PC-3 (cell line): ENCODE results near the gene CCNB1IP1.

Experiments used
- CTCF ChIP-seq: fragments of 300-600 bp; sonication (generic); conservative IDR thresholded peaks from 2 replicates; pipeline ENCODE4 v1.5.1; 2017; ENCODE audit warnings: antibody characterized with exemption, low read depth, mild to moderate bottlenecking, low read length
- EZH2 ChIP-seq: fragments of 300-600 bp; sonication (generic); IDR thresholded peaks from one replicate; pipeline ENCODE4 v1.6.1; 2017; ENCODE audit warnings: antibody characterized with exemption, mild to moderate bottlenecking, low read length; ENCODE audit not compliant: unreplicated experiment

DNA sequence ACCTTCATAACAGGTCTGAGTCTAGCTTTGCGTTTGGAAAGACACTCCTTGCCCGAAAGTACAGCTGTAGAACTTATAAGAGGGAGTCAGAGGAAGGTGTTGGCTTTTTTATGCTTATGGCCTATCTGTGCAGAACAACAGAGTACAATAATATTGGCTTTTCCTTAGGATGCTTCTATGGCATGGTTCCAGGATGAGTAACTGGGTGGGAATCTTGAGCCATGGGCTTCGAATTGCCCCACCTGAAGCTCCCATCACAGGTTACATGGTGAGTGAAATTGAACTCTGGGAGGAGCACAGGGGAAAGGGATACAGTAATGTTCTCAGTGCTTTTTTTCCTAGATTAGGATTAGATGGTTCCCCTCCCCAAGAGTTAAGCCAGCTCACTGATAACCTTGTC lies 23.3 kb upstream of the CCNB1IP1 start:
- no peak for TF ChIP-seq CTCF
- no peak for TF ChIP-seq EZH2
